Kidney (tissue), 14 donors: ENCODE results near the gene ADCY2. TPM values are rescaled to one million over a fixed set of nuclear protein-coding genes. Genes with fewer than 3 reads are reported as not detected.

Experiments used
- DNase-seq, 5 donors: peaks; one replicate each; pipeline ENCODE4 v3.0.0-alpha.2; 2013 to 2020
- FAIRE-seq: peaks from 2 replicates; lab custom pipeline; 2012; peaks lifted over from hg19 to GRCh38; lab: Jason Lieb, UNC
- H3K27ac ChIP-seq, 2 donors: one replicate each; pipeline ENCODE4 v1.7.0; 2013; ENCODE audit warnings: low read depth in 2 of 2, low read length in 2 of 2, inconsistent platforms in 1 of 2
- H3K27me3 ChIP-seq: one replicate; pipeline ENCODE4 v1.7.1; 2013; ENCODE audit warnings: low read length, inconsistent platforms; ENCODE audit not compliant: control insufficient read depth, insufficient read depth
- H3K36me3 ChIP-seq, 3 donors: one replicate each; pipeline versions ENCODE4 v1.7.0 to v1.7.1; 2013; ENCODE audit warnings: low read length in 3 of 3, control low read depth in 1 of 3, inconsistent platforms in 1 of 3; ENCODE audit not compliant: insufficient read depth in 3 of 3, control insufficient read depth in 2 of 3
- H3K4me1 ChIP-seq, 3 donors: one replicate each; pipeline versions ENCODE4 v1.7.0 to v1.7.1; 2013; ENCODE audit warnings: low read length in 3 of 3, inconsistent platforms in 1 of 3, low read depth in 1 of 3; ENCODE audit not compliant: control insufficient read depth in 2 of 3, insufficient read depth in 2 of 3
- H3K4me3 ChIP-seq, 3 donors: one replicate each; pipeline versions ENCODE4 v1.7.0 to v1.8.1; 2013; ENCODE audit warnings: low read length in 3 of 3, control low read depth in 1 of 3, inconsistent platforms in 1 of 3
- H3K9ac ChIP-seq, 3 donors: one replicate each; pipeline versions ENCODE4 v1.7.0 to v1.7.1; 2013; ENCODE audit warnings: low read length in 3 of 3, control low read depth in 1 of 3, inconsistent platforms in 1 of 3
- H3K9me3 ChIP-seq, 3 donors: one replicate each; pipeline versions ENCODE4 v1.7.0 to v1.7.1; 2013; ENCODE audit warnings: low read length in 3 of 3, control low read depth in 1 of 3, inconsistent platforms in 1 of 3; ENCODE audit not compliant: control insufficient read depth in 2 of 3, insufficient read depth in 1 of 3
- CTCF ChIP-seq: IDR thresholded peaks from 3 replicates; pipeline ENCODE4 v1.5.1; 2012; ENCODE audit warnings: mild to moderate bottlenecking, moderate library complexity, borderline replicate concordance; ENCODE audit not compliant: insufficient read depth; ENCODE audit errors: extremely low read depth
- intact Hi-C: fragments of 100-400 bp; cut with DNase I; formaldehyde crosslinking; loops from one replicate; pipeline ENCODE4 v1.11.1; 2022
- polyA plus RNA-seq: library from polyadenylated mRNA; stranded (reverse); fragments of 350-450 nt; fragmentation: Illumina TruSeq; extraction: RNeasy Lipid Tissue Mini Kit (QIAGEN cat#74804); gene quantifications from one replicate; pipeline ENCODE4 v1.2.3, GENCODE V29; 2014; ENCODE audit warnings: low read depth, low replicate concordance; ENCODE audit not compliant: insufficient read depth
- total RNA-seq: library from RNA; stranded (reverse); fragmentation: NEBNext Ultra II Directional; extraction: Animal tissue kit (Norgen Biotek cat#: 25700); gene quantifications from one replicate; pipeline ENCODE4 v1.2.1, GENCODE V29; 2021
- donor health status: control.
- donor health status: control.
- donor health status: control.
- donor health status: control.
- donor health status: control.
- donor health status: DM: yes; HTN: yes; CAD: no.
- donor health status: Normal renal cell carcinoma (clear cell type).

The ADCY2 gene
- total and polyA plus RNA-seq, 2 donors from 2014 or later: 0.17 to 2.2 TPM

GRCh38 chr5:7577381-7577780 lies 181.4 kb downstream of the ADCY2 start:
- DNase-seq (no peak), FAIRE-seq (no peak)
- H3K4me3 ChIP-seq: no peak overlapping the region
- H3K36me3 ChIP-seq: no peaks in the 10 kb centered on the region
- intact Hi-C loops: no loop called here
- no peaks in the 10 kb centered on the region for H3K9me3 ChIP-seq
- TF ChIP-seq CTCF: no peak
- H3K27me3 ChIP-seq: no peaks in the 10 kb centered on the region
- H3K9ac ChIP-seq: no peak overlapping the region
- H3K27ac ChIP-seq: no peak overlapping the region
- no peaks in the 10 kb centered on the region for H3K4me1 ChIP-seq

DNA sequence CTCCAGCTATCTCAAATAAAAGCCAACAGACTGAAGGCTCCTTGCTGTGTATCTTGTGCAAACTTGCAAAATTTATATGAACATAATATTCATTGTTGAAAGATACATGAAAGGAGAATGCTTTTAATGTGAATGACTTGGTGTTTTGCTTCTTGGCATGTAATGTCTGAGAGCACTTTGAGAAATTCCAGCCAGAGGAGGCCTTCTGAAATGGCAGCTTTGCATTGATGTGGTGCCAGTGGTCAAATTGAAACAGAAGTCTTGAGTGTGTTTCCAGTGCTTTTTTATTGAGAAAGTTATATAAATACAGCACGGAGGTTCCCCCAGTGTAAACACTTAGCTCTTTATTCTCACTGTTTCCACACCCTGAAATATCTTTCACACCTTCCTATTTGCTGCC lies 182.1 kb downstream of the ADCY2 start:
- Histone ChIP-seq H3K9me3 (no peaks in the 10 kb centered on the region), H3K9ac (no peak overlapping the region), H3K27me3 (no peaks in the 10 kb centered on the region), H3K36me3 (no peaks in the 10 kb centered on the region), H3K4me3 (no peak overlapping the region), H3K4me1 (no peaks in the 10 kb centered on the region), H3K27ac (no peak overlapping the region)
- FAIRE-seq (no peak), DNase-seq (no peak)
- intact Hi-C loops: no loop called here
- TF ChIP-seq CTCF: no peak

DNA sequence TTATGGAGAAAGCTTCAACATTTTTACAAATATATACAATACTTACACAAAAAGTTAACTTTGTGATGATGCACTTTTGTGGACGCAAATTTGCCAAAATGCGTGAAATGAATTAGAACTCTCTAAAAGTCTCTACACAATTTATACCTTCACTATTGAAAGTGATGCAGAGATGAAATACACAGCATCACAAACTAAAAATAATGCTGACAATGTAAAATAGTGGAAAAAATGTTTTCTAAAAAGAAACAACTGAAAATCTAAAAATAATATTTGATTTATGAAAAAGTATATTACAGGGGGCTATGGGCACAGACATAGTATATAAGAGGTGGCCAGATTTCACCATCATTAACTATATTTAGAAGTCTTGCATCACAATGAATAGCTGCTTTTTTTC lies 188.8 kb downstream of the ADCY2 start:
- DNase-seq (no peak), FAIRE-seq (no peak)
- intact Hi-C loops: no loop called here
- no peak overlapping the region for H3K27ac ChIP-seq
- H3K4me1 ChIP-seq: no peaks in the 10 kb centered on the region
- H3K27me3 ChIP-seq: no peaks in the 10 kb centered on the region
- no peaks in the 10 kb centered on the region for H3K9me3 ChIP-seq
- no peak for TF ChIP-seq CTCF
- no peak overlapping the region for H3K4me3 ChIP-seq
- no peak overlapping the region for H3K9ac ChIP-seq
- no peaks in the 10 kb centered on the region for H3K36me3 ChIP-seq

GRCh38 chr5:7585807-7586206 lies 189.9 kb downstream of the ADCY2 start:
- Histone ChIP-seq H3K9me3 (no peaks in the 10 kb centered on the region), H3K4me1 (no peaks in the 10 kb centered on the region), H3K9ac (no peak overlapping the region), H3K4me3 (no peak overlapping the region), H3K27ac (no peak overlapping the region), H3K36me3 (no peaks in the 10 kb centered on the region), H3K27me3 (no peaks in the 10 kb centered on the region)
- DNase-seq (no peak), FAIRE-seq (no peak)
- TF ChIP-seq CTCF: no peak
- intact Hi-C loops: no loop called here
